Upper lobe of right lung (tissue), 1 donor: ENCODE data around the gene LAMTOR3. TPM values are rescaled to one million over a fixed set of nuclear protein-coding genes. Genes with fewer than 3 reads are reported as not detected.
A peak's percentile ranks its signal among the peaks of the same experiment; 100 is the strongest.

ENCODE experiments used
- ATAC-seq: fragments of 200-7000 bp; cut with Tn5 transposase; one replicate; pipeline ENCODE4 v1.9.1; 2020; ENCODE audit warnings: mild to moderate bottlenecking, moderate library complexity
- DNase-seq: peaks from one replicate; pipeline ENCODE4 v3.0.0-alpha.2; 2020
- H3K27ac ChIP-seq: fragments of 200-600 bp; one replicate; pipeline ENCODE4 v1.8.0; 2022
- H3K27me3 ChIP-seq: fragments of 200-600 bp; one replicate; pipeline ENCODE4 v1.8.0; 2022; ENCODE audit warnings: mild to moderate bottlenecking
- H3K36me3 ChIP-seq: fragments of 200-600 bp; one replicate; pipeline ENCODE4 v1.8.0; 2022
- H3K4me1 ChIP-seq: fragments of 200-600 bp; one replicate; pipeline ENCODE4 v1.8.0; 2022
- H3K4me3 ChIP-seq: fragments of 200-600 bp; one replicate; pipeline ENCODE4 v1.8.0; 2022; ENCODE audit warnings: mild to moderate bottlenecking
- H3K9me3 ChIP-seq: fragments of 200-600 bp; one replicate; pipeline ENCODE4 v1.8.0; 2022
- CTCF ChIP-seq: fragments of 200-600 bp; IDR thresholded peaks from one replicate; pipeline ENCODE4 v1.8.0; 2022; ENCODE audit warnings: antibody characterized with exemption
- intact Hi-C: fragments of 100-400 bp; cut with DNase I; formaldehyde crosslinking; loops from one replicate; pipeline ENCODE4 v1.11.0; 2022
- total RNA-seq: library from RNA; stranded (reverse); fragmentation: NEBNext Ultra II Directional; extraction: Animal tissue kit (Norgen Biotek cat#: 25700); gene quantifications from one replicate; pipeline ENCODE4 v1.2.1, GENCODE V29; 2021
- donor health status: DM: no; HTN: yes; CAD: no; lungs with severe emphysema.

LAMTOR3 gene
- total RNA-seq, 1 donor from 2014 or later, result 43.5 TPM

DNA sequence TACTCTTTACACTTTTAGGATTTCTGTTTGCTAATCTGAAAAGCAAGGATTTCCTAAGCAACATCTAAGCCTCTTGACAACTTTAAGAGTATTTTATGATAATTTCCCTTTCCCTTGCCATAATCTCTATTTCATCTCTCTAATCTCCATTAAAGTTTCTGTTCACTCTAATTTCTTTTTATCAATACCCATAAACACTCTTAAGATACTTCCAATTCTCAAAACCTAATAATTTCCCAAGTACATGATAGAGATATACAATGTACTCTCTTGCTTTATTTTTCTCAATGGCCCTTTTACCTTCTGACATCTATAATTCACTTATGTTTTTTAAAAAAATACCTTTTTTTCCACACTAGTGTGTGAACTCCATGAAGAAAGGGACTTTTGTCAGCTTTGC is 50.8 kb downstream of the LAMTOR3 start:
- Histone ChIP-seq H3K4me1 (no peaks in the 10 kb centered on the region), H3K27me3 (no peaks in the 10 kb centered on the region), H3K4me3 (no peak overlapping the region), H3K9me3 (no peaks in the 10 kb centered on the region), H3K27ac (no peak overlapping the region), H3K36me3 (no peaks in the 10 kb centered on the region)
- DNase-seq (no peak), ATAC-seq (no peak)
- TF ChIP-seq CTCF, result no peak
- intact Hi-C loops, result no loop called here

- ATAC-seq (no peak), DNase-seq (no peak)
- Histone ChIP-seq H3K27me3 (no peaks in the 10 kb centered on the region), H3K27ac (no peak overlapping the region), H3K36me3 (no peaks in the 10 kb centered on the region), H3K4me1 (no peaks in the 10 kb centered on the region), H3K4me3 (no peak overlapping the region), H3K9me3 (no peaks in the 10 kb centered on the region)
- no peak for TF ChIP-seq CTCF
- intact Hi-C loops, result no loop called here
Measured at GRCh38 chr4:99841129-99841528, 53.1 kb downstream of the LAMTOR3 start.

- intact Hi-C loops, result no loop called here
- Histone ChIP-seq H3K27me3 (no peaks in the 10 kb centered on the region), H3K36me3 (no peaks in the 10 kb centered on the region), H3K4me3 (no peak overlapping the region), H3K4me1 (no peaks in the 10 kb centered on the region), H3K9me3 (no peaks in the 10 kb centered on the region), H3K27ac (no peak overlapping the region)
- ATAC-seq (peak; percentile 82), DNase-seq (no peak)
- no peak for TF ChIP-seq CTCF
Measured at GRCh38 chr4:99838927-99839326, 55.3 kb downstream of the LAMTOR3 start.

DNA sequence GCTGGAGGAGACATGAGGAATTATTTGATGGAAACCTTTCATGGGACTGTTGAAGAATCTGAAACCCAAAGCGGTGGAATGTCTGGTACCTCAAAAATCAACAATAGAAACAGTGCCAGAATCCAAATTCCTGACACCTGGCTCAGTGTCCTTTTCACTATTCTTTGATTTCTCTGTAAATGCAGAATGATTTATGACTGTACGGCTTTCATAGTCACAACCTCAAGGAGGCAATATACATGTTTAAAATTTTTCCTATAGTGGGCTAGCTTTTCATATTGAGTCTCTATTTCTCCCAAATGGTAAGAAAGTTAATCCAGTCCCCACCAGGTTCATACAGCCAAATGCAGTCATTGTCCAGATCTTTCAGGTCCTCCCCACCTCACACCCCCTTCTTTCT is 58.3 kb downstream of the LAMTOR3 start:
- H3K4me1 ChIP-seq, result peaks cover 9% of the 10 kb centered on the region
- no peak overlapping the region for H3K27ac ChIP-seq
- H3K9me3 ChIP-seq, result no peaks in the 10 kb centered on the region
- ATAC-seq (no peak), DNase-seq (no peak)
- H3K36me3 ChIP-seq, result no peaks in the 10 kb centered on the region
- TF ChIP-seq CTCF, result no peak
- no peaks in the 10 kb centered on the region for H3K27me3 ChIP-seq
- no peak overlapping the region for H3K4me3 ChIP-seq
- intact Hi-C loops, result no loop called here

- DNase-seq, result no peak
- TF ChIP-seq CTCF, result no peak
- peaks cover 9% of the 10 kb centered on the region for H3K4me1 ChIP-seq
- H3K9me3 ChIP-seq, result no peaks in the 10 kb centered on the region
- H3K27me3 ChIP-seq, result no peaks in the 10 kb centered on the region
- no peak overlapping the region for H3K27ac ChIP-seq
- H3K36me3 ChIP-seq, result no peaks in the 10 kb centered on the region
- H3K4me3 ChIP-seq, result no peak overlapping the region
- intact Hi-C loops, result no loop called here
- no peak for ATAC-seq
Measured at GRCh38 chr4:99834569-99834968, 59.7 kb downstream of the LAMTOR3 start.

- peaks cover 9% of the 10 kb centered on the region for H3K4me1 ChIP-seq
- H3K27me3 ChIP-seq, result no peaks in the 10 kb centered on the region
- no peak overlapping the region for H3K27ac ChIP-seq
- no peak overlapping the region for H3K4me3 ChIP-seq
- H3K9me3 ChIP-seq, result no peaks in the 10 kb centered on the region
- TF ChIP-seq CTCF, result no peak
- H3K36me3 ChIP-seq, result no peaks in the 10 kb centered on the region
- ATAC-seq (peak; percentile 29), DNase-seq (no peak)
- intact Hi-C loops, result no loop called here
Measured at GRCh38 chr4:99833756-99834155, 60.5 kb downstream of the LAMTOR3 start.
